EH (cell line): ENCODE results near the gene LMBRD1.
A peak's percentile ranks its signal among the peaks of the same experiment; 100 is the strongest.
"Not testable (repeated sequence)": the region's sequence is repeated elsewhere in the genome, so short reads cannot be mapped to it uniquely, and the experiment has no call there.

Source experiments
- DNase-seq: peaks from one replicate; pipeline ENCODE4 v3.0.0-alpha.2; 2015; ENCODE audit warnings: low read depth

Gene LMBRD1

GRCh38 chr6:69796073-69796641 is 653 bp downstream of the LMBRD1 start:
- peak; percentile 36 for DNase-seq

- peak; percentile 1 for DNase-seq
These were observed 1.2 kb downstream of the LMBRD1 start for GRCh38 chr6:69795469-69796072.

- DNase-seq, result no peak
These were observed 4.5 kb downstream of the LMBRD1 start for GRCh38 chr6:69792292-69792691.

- DNase-seq, result peak; percentile 6
These were observed 5.7 kb downstream of the LMBRD1 start for GRCh38 chr6:69791065-69791471.

GRCh38 chr6:69790629-69791028 is 6.2 kb downstream of the LMBRD1 start:
- no peak for DNase-seq

GRCh38 chr6:69789578-69789977 is 7.2 kb downstream of the LMBRD1 start:
- DNase-seq, result no peak

- not testable (repeated sequence) for DNase-seq
These were observed 9.4 kb downstream of the LMBRD1 start for GRCh38 chr6:69787436-69787835.

GRCh38 chr6:69785697-69786096 is 11.1 kb downstream of the LMBRD1 start:
- DNase-seq, result no peak

- no peak for DNase-seq
These were observed 12.0 kb downstream of the LMBRD1 start for GRCh38 chr6:69784595-69785377.

- DNase-seq, result no peak
These were observed 13.7 kb downstream of the LMBRD1 start for GRCh38 chr6:69783108-69783507.

- DNase-seq, result peak; percentile 4
These were observed 16.1 kb downstream of the LMBRD1 start for GRCh38 chr6:69780585-69781178.

GRCh38 chr6:69775941-69776340 is 20.9 kb downstream of the LMBRD1 start:
- DNase-seq, result no peak

GRCh38 chr6:69775585-69775849 is 21.3 kb downstream of the LMBRD1 start:
- DNase-seq, result no peak

- DNase-seq, result no peak
These were observed 21.8 kb downstream of the LMBRD1 start for GRCh38 chr6:69774740-69775584.

- DNase-seq, result no peak
These were observed 25.5 kb downstream of the LMBRD1 start for GRCh38 chr6:69771158-69771906.

- no peak for DNase-seq
These were observed 28.1 kb downstream of the LMBRD1 start for GRCh38 chr6:69768664-69769063.

GRCh38 chr6:69763763-69764162 is 33.0 kb downstream of the LMBRD1 start:
- DNase-seq, result no peak

- no peak for DNase-seq
These were observed 35.0 kb downstream of the LMBRD1 start for GRCh38 chr6:69761853-69762252.

- DNase-seq, result no peak
These were observed 38.6 kb downstream of the LMBRD1 start for GRCh38 chr6:69758214-69758613.

GRCh38 chr6:69756907-69757306 is 39.9 kb downstream of the LMBRD1 start:
- DNase-seq, result no peak

GRCh38 chr6:69756366-69756765 is 40.4 kb downstream of the LMBRD1 start:
- DNase-seq, result no peak

GRCh38 chr6:69735027-69735426 is 61.8 kb downstream of the LMBRD1 start:
- DNase-seq, result no peak
